HepG2 (cell line): ENCODE results near the gene NAA15. TPM values are rescaled to one million over a fixed set of nuclear protein-coding genes. Genes with fewer than 3 reads are reported as not detected.

Experiments used
- ATAC-seq: fragments of 200-7000 bp; cut with Tn5 transposase; 3 replicates; pipeline ENCODE4 v1.9.1; 2020; ENCODE audit warnings: mild to moderate bottlenecking, moderate library complexity
- BruUV-seq: library from RNA; stranded (reverse); fragments of 400-500 nt; replicated peaks from 2 replicates; lab custom pipeline; 2021; lab: Mats Ljungman, UMichigan
- CTCF ChIA-PET: fragments of 300-600 bp; formaldehyde crosslinking; extraction: SDS; loops from one replicate; lab custom pipeline; 2021; ENCODE audit warnings: low total read pairs, inconsistent platforms, low intra/inter-chr PET ratio; lab: Yijun Ruan, JAX
- POLR2A ChIA-PET: fragments of 350-600 bp; sonication (Branson Sonifier 250); formaldehyde crosslinking; loops from one replicate; lab custom pipeline; 2020; ENCODE audit warnings: antibody characterized with exemption, inconsistent platforms; lab: Yijun Ruan, JAX
- DNase-seq: peaks from one replicate; pipeline ENCODE4 v3.0.0-alpha.2; 2015; ENCODE audit warnings: low spot score
- FAIRE-seq: peaks from 3 replicates; lab custom pipeline; 2011; peaks lifted over from hg19 to GRCh38; lab: Jason Lieb, UNC
- H2AFZ ChIP-seq: one replicate; pipeline ENCODE4 v1.6.1; 2011; ENCODE audit warnings: low read length, inconsistent platforms
- H3K27ac ChIP-seq: fragments of 300-600 bp; 3 replicates; pipeline ENCODE4 v1.8.0; 2011; ENCODE audit warnings: mixed run types, mild to moderate bottlenecking, mixed read lengths, low read length, inconsistent platforms; ENCODE audit not compliant: insufficient read depth; ENCODE audit errors: extremely low read length
- H3K27me3 ChIP-seq, 2 experiments: fragments of 200-600 bp in 1 of 2; 2 replicates in 1 of 2; 3 replicates in 1 of 2; pipeline versions ENCODE4 v1.6.0 to v1.8.0; 2011; ENCODE audit warnings: low read length in 2 of 2, mild to moderate bottlenecking in 2 of 2, moderate library complexity in 2 of 2, inconsistent platforms in 1 of 2; ENCODE audit not compliant: insufficient read depth in 2 of 2, control insufficient read depth in 1 of 2
- H3K36me3 ChIP-seq, 2 experiments: fragments of 200-600 bp in 1 of 2; replicated peaks in 1 of 2; 2 replicates in 1 of 2; 3 replicates in 1 of 2; pipeline versions ENCODE4 v1.5.1 to v1.8.0; 2011; ENCODE audit warnings: low read length in 2 of 2, inconsistent platforms in 1 of 2; ENCODE audit not compliant: insufficient read depth in 2 of 2, control insufficient read depth in 1 of 2
- H3K4me1 ChIP-seq: 2 replicates; pipeline ENCODE4 v1.5.1; 2012; ENCODE audit warnings: low read length, inconsistent platforms; ENCODE audit not compliant: insufficient read depth
- H3K4me2 ChIP-seq: 2 replicates; pipeline ENCODE4 v1.6.0; 2011; ENCODE audit warnings: low read depth, low read length, inconsistent platforms
- H3K4me3 ChIP-seq, 3 experiments: fragments of 200-600 bp in 1 of 3; sonication (generic), shearing (Covaris generic) in 1 of 3; replicated peaks in 1 of 3; 2 replicates each; pipeline ENCODE4 v1.5.1; 2011 to 2016; ENCODE audit warnings: low read length in 3 of 3, inconsistent platforms in 2 of 3, low read depth in 2 of 3, mild to moderate bottlenecking in 2 of 3, control low read depth in 1 of 3, mixed read lengths in 1 of 3; ENCODE audit not compliant: insufficient read depth in 1 of 3
- H3K79me2 ChIP-seq: one replicate; pipeline ENCODE4 v1.6.1; 2011; ENCODE audit warnings: low read length, inconsistent platforms; ENCODE audit not compliant: insufficient read depth
- H3K9ac ChIP-seq: 2 replicates; pipeline ENCODE4 v1.6.0; 2011; ENCODE audit warnings: mild to moderate bottlenecking, low read depth, low read length, inconsistent platforms; ENCODE audit not compliant: insufficient read depth
- H3K9me3 ChIP-seq: 2 replicates; pipeline ENCODE4 v1.5.1; 2012; ENCODE audit warnings: mild to moderate bottlenecking, low read length
- H4K20me1 ChIP-seq: 2 replicates; pipeline ENCODE4 v1.6.0; 2011; ENCODE audit warnings: inconsistent platforms, mild to moderate bottlenecking, low read length, moderate library complexity; ENCODE audit not compliant: insufficient read depth
- CERS6 ChIP-seq: sonication (generic); formaldehyde crosslinking; IDR thresholded peaks from 2 replicates; pipeline ENCODE4 v1.5.0; 2020; ENCODE audit warnings: missing genetic modification reagents
- EED ChIP-seq: sonication (generic); formaldehyde crosslinking; IDR thresholded peaks from 2 replicates; pipeline ENCODE4 v1.5.0; 2020; ENCODE audit warnings: mild to moderate bottlenecking, missing genetic modification reagents
- HOXA5 ChIP-seq: sonication (generic); formaldehyde crosslinking; IDR thresholded peaks from 2 replicates; pipeline ENCODE4 v1.4.0; 2020; ENCODE audit warnings: missing genetic modification reagents
- KDM5A ChIP-seq: fragments of 200-600 bp; sonication (generic); IDR thresholded peaks from 2 replicates; pipeline ENCODE4 v1.7.0; 2018; ENCODE audit warnings: antibody characterized with exemption, mild to moderate bottlenecking, low read length, borderline replicate concordance
- MAFK ChIP-seq, 2 experiments: IDR thresholded peaks in 1 of 2; conservative IDR thresholded peaks in 1 of 2; 2 replicates each; pipeline ENCODE4 v1.6.1; 2011; ENCODE audit warnings: improper control_type of control experiment in 2 of 2, low read length in 2 of 2
- NAIF1 ChIP-seq: sonication (generic); formaldehyde crosslinking; IDR thresholded peaks from 2 replicates; pipeline ENCODE4 v1.5.0; 2020; ENCODE audit warnings: mild to moderate bottlenecking, missing genetic modification reagents, borderline replicate concordance
- NFE2 ChIP-seq: sonication (generic); formaldehyde crosslinking; IDR thresholded peaks from 2 replicates; pipeline ENCODE4 v1.4.0; 2020; ENCODE audit warnings: missing genetic modification reagents
- RFX3 ChIP-seq: IDR thresholded peaks from 2 replicates; pipeline ENCODE4 v1.6.1; 2016; ENCODE audit warnings: missing biosample characterization, missing genetic modification reagents
- SMC3 ChIP-seq: IDR thresholded peaks from 2 replicates; pipeline ENCODE4 v1.6.1; 2011; ENCODE audit warnings: low read length, improper control_type of control experiment
- ZBTB20 ChIP-seq: sonication (generic); formaldehyde crosslinking; IDR thresholded peaks from 2 replicates; pipeline ENCODE4 v1.8.1; 2023; ENCODE audit warnings: missing genetic modification reagents, low read depth, mild to moderate bottlenecking, borderline replicate concordance
- ZBTB38 ChIP-seq: sonication (generic); formaldehyde crosslinking; IDR thresholded peaks from 2 replicates; pipeline ENCODE4 v1.5.1; 2020; ENCODE audit warnings: mild to moderate bottlenecking, missing genetic modification reagents
- ZFP36 ChIP-seq: fragments of 150-350 bp; IDR thresholded peaks from 2 replicates; pipeline ENCODE4 v1.6.1; 2018; ENCODE audit warnings: borderline replicate concordance, low read length, low read depth; ENCODE audit not compliant: partially characterized antibody
- ZFP36L2 ChIP-seq: sonication (generic); formaldehyde crosslinking; IDR thresholded peaks from 2 replicates; pipeline ENCODE4 v1.4.0; 2020; ENCODE audit warnings: missing genetic modification reagents
- ZFP82 ChIP-seq: sonication (generic); formaldehyde crosslinking; IDR thresholded peaks from 2 replicates; pipeline ENCODE4 v1.5.1; 2020; ENCODE audit warnings: mild to moderate bottlenecking, missing genetic modification reagents, borderline replicate concordance
- ZGPAT ChIP-seq: IDR thresholded peaks from 2 replicates; pipeline ENCODE4 v1.6.1; 2016; ENCODE audit warnings: mild to moderate bottlenecking
- ZNF333 ChIP-seq: sonication (generic); formaldehyde crosslinking; IDR thresholded peaks from 2 replicates; pipeline ENCODE4 v1.4.0; 2020; ENCODE audit warnings: mild to moderate bottlenecking, missing genetic modification reagents, borderline replicate concordance
- in situ Hi-C: cut with HindIII; loops from 2 replicates; pipeline ENCODE4 v1.10.0; 2017; ENCODE audit warnings: low pct_unique_long_range_greater_than_20kb; ENCODE audit not compliant: extremely low pct_ligation_motif_present
- intact Hi-C: fragments of 100-400 bp; cut with micrococcal nuclease; formaldehyde crosslinking; loops from one replicate; pipeline ENCODE4 v1.10.0; 2022; ENCODE audit not compliant: unreplicated experiment
- polyA plus RNA-seq, 8 experiments: library from polyadenylated mRNA; depleted of rRNA in 3 of 8; stranded (reverse) in 7 of 8; unstranded in 1 of 8; fragments of >200 nt; fragmentation: Illumina TruSeq in 4 of 8; extraction: Trizol in 4 of 8; gene quantifications; 2 replicates each; pipeline versions ENCODE4 v1.2.1 to v1.2.3, GENCODE V29; 2011 to 2016; ENCODE audit warnings: low read depth in 4 of 8, missing spikeins in 1 of 8, mixed read lengths in 1 of 8; ENCODE audit not compliant: insufficient read depth in 1 of 8
- total RNA-seq, 5 experiments: library from RNA; depleted of rRNA; stranded (reverse); fragments of >200 nt; fragmentation: Illumina TruSeq; extraction: Trizol; gene quantifications; 2 replicates each; pipeline ENCODE4 v1.2.3, GENCODE V29; 2016; ENCODE audit warnings: low read depth in 1 of 5

NAA15 gene
- total and polyA plus RNA-seq, 2 of the 13 experiments (the other 11 are each of a cell fraction or from before 2014, with no cell fraction given), result 6.2 to 50.2 TPM

GRCh38 chr4:139337612-139338011 lies 36.3 kb downstream of the NAA15 start:
- H4K20me1 ChIP-seq, result no peaks in the 10 kb centered on the region
- no peak overlapping the region for H3K4me3 ChIP-seq
- H3K4me2 ChIP-seq, result no peak overlapping the region
- H3K27ac ChIP-seq, result no peak overlapping the region
- ChIA-PET POLR2A (no interaction called here), CTCF (no interaction called here)
- peaks cover 26% of the 10 kb centered on the region for H3K79me2 ChIP-seq
- no peaks in the 10 kb centered on the region; a peak in 1 of 5 replicates for H3K27me3 ChIP-seq
- no peak overlapping the region for H3K9ac ChIP-seq
- H3K4me1 ChIP-seq, result no peaks in the 10 kb centered on the region
- no peaks in the 10 kb centered on the region for H3K9me3 ChIP-seq
- no TSS peak for BruUV-seq
- in situ Hi-C loops, result no loop called here
- intact Hi-C loops, result no loop called here
- TF ChIP-seq RFX3 (CRISPR knock-in tag), result no peak
- no peak for TF ChIP-seq SMC3
- TF ChIP-seq ZFP82 (CRISPR knock-in tag), result no peak
- no peak for TF ChIP-seq MAFK (conservative IDR thresholded peaks at IDR 0.05 in 1 of 2, IDR thresholded peaks at IDR 0.05 in 1 of 2; ENCODE audit: low read length in 2 of 2)
- TF ChIP-seq EED (CRISPR knock-in tag), result no peak
- no peak for TF ChIP-seq ZNF333
- TF ChIP-seq KDM5A, result no peak
- TF ChIP-seq ZFP36L2 (CRISPR knock-in tag), result no peak
- no peak for TF ChIP-seq ZFP36
- TF ChIP-seq NAIF1 (CRISPR knock-in tag), result no peak
- no peak for TF ChIP-seq ZGPAT (CRISPR knock-in tag)
- no peak for TF ChIP-seq CERS6
- no peak for TF ChIP-seq NFE2 (CRISPR knock-in tag)
- TF ChIP-seq HOXA5 (CRISPR knock-in tag), result no peak
- TF ChIP-seq ZBTB38, result no peak
- TF ChIP-seq ZBTB20 (CRISPR knock-in tag), result no peak
- H2AFZ ChIP-seq, result no peak overlapping the region
- ATAC-seq, result no peak
- FAIRE-seq, result no peak
- DNase-seq, result no peak
- H3K36me3 ChIP-seq, result peaks cover 7 to 43% of the 10 kb centered on the region in 2 experiments; a peak in 4 of 5 replicates
